Measurements from ENCODE around the gene TRIM42. TPM values are rescaled to one million over a fixed set of nuclear protein-coding genes. Genes with fewer than 3 reads are reported as not detected.

The TRIM42 gene
- total and polyA plus RNA-seq, 2 of the 8 experiments (the other 6 are each of a cell fraction or from before 2014, with no cell fraction given), result not detected

- TF ChIP-seq, protein P1, sequence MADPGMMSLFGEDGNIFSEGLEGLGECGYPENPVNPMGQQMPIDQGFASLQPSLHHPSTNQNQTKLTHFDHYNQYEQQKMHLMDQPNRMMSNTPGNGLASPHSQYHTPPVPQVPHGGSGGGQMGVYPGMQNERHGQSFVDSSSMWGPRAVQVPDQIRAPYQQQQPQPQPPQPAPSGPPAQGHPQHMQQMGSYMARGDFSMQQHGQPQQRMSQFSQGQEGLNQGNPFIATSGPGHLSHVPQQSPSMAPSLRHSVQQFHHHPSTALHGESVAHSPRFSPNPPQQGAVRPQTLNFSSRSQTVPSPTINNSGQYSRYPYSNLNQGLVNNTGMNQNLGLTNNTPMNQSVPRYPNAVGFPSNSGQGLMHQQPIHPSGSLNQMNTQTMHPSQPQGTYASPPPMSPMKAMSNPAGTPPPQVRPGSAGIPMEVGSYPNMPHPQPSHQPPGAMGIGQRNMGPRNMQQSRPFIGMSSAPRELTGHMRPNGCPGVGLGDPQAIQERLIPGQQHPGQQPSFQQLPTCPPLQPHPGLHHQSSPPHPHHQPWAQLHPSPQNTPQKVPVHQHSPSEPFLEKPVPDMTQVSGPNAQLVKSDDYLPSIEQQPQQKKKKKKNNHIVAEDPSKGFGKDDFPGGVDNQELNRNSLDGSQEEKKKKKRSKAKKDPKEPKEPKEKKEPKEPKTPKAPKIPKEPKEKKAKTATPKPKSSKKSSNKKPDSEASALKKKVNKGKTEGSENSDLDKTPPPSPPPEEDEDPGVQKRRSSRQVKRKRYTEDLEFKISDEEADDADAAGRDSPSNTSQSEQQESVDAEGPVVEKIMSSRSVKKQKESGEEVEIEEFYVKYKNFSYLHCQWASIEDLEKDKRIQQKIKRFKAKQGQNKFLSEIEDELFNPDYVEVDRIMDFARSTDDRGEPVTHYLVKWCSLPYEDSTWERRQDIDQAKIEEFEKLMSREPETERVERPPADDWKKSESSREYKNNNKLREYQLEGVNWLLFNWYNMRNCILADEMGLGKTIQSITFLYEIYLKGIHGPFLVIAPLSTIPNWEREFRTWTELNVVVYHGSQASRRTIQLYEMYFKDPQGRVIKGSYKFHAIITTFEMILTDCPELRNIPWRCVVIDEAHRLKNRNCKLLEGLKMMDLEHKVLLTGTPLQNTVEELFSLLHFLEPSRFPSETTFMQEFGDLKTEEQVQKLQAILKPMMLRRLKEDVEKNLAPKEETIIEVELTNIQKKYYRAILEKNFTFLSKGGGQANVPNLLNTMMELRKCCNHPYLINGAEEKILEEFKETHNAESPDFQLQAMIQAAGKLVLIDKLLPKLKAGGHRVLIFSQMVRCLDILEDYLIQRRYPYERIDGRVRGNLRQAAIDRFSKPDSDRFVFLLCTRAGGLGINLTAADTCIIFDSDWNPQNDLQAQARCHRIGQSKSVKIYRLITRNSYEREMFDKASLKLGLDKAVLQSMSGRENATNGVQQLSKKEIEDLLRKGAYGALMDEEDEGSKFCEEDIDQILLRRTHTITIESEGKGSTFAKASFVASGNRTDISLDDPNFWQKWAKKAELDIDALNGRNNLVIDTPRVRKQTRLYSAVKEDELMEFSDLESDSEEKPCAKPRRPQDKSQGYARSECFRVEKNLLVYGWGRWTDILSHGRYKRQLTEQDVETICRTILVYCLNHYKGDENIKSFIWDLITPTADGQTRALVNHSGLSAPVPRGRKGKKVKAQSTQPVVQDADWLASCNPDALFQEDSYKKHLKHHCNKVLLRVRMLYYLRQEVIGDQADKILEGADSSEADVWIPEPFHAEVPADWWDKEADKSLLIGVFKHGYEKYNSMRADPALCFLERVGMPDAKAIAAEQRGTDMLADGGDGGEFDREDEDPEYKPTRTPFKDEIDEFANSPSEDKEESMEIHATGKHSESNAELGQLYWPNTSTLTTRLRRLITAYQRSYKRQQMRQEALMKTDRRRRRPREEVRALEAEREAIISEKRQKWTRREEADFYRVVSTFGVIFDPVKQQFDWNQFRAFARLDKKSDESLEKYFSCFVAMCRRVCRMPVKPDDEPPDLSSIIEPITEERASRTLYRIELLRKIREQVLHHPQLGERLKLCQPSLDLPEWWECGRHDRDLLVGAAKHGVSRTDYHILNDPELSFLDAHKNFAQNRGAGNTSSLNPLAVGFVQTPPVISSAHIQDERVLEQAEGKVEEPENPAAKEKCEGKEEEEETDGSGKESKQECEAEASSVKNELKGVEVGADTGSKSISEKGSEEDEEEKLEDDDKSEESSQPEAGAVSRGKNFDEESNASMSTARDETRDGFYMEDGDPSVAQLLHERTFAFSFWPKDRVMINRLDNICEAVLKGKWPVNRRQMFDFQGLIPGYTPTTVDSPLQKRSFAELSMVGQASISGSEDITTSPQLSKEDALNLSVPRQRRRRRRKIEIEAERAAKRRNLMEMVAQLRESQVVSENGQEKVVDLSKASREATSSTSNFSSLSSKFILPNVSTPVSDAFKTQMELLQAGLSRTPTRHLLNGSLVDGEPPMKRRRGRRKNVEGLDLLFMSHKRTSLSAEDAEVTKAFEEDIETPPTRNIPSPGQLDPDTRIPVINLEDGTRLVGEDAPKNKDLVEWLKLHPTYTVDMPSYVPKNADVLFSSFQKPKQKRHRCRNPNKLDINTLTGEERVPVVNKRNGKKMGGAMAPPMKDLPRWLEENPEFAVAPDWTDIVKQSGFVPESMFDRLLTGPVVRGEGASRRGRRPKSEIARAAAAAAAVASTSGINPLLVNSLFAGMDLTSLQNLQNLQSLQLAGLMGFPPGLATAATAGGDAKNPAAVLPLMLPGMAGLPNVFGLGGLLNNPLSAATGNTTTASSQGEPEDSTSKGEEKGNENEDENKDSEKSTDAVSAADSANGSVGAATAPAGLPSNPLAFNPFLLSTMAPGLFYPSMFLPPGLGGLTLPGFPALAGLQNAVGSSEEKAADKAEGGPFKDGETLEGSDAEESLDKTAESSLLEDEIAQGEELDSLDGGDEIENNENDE (IDR thresholded peaks at IDR 0.05; ENCODE audit: insufficient replicate concordance, low read length), result no peak
- no peak for TF ChIP-seq TAF1 (IDR thresholded peaks at IDR 0.05; ENCODE audit: low read depth, low read length)
- TF ChIP-seq TCF12 (IDR thresholded peaks at IDR 0.05; ENCODE audit: low read depth, low read length), result no peak
- TF ChIP-seq POLR2AphosphoS5 (IDR thresholded peaks at IDR 0.05; ENCODE audit: low read depth, low read length), result no peak
- no peak for TF ChIP-seq NANOG (IDR thresholded peaks at IDR 0.05; ENCODE audit: insufficient read depth, low read depth, low read length, poor library complexity, severe bottlenecking)
These were observed at the start of gene TRIM42 (continued) for GRCh38 chr3:140677764-140678163.
